DMS79 (cell line): ENCODE measurements around the gene PRKX.
"Not testable (repeated sequence)": the region's sequence is repeated elsewhere in the genome, so short reads cannot be mapped to it uniquely, and the experiment has no call there.

Experiments
- DNase-seq: peaks from one replicate; lab custom pipeline; 2025; lab: John Stamatoyannopoulos, UW

Gene PRKX

GRCh38 chrX:3713225-3713936 lies at the start of gene PRKX:
Gene PRKX (minus strand): TSS chrX:3713649. CDS start chrX:3713253, 396 bp downstream.
- DNase-seq = no peak

- no peak for DNase-seq
Observed at GRCh38 chrX:3763111-3763510, 49.7 kb upstream of the PRKX start.

- DNase-seq = no peak
Observed at GRCh38 chrX:3757510-3758025, 44.1 kb upstream of the PRKX start.

GRCh38 chrX:3748052-3748559 lies 34.7 kb upstream of the PRKX start:
- no peak for DNase-seq

GRCh38 chrX:3743801-3744439 lies 30.5 kb upstream of the PRKX start:
- DNase-seq = no peak

- DNase-seq = not testable (repeated sequence)
Observed at GRCh38 chrX:3740946-3741345, 27.5 kb upstream of the PRKX start.

- no peak for DNase-seq
Observed at GRCh38 chrX:3738509-3738908, 25.1 kb upstream of the PRKX start.

GRCh38 chrX:3736536-3736935 lies 23.1 kb upstream of the PRKX start:
- DNase-seq = not testable (repeated sequence)

GRCh38 chrX:3735891-3736290 lies 22.4 kb upstream of the PRKX start:
- not testable (repeated sequence) for DNase-seq

- DNase-seq = not testable (repeated sequence)
Observed at GRCh38 chrX:3734456-3734855, 21.0 kb upstream of the PRKX start.

GRCh38 chrX:3733043-3733430 lies 19.6 kb upstream of the PRKX start:
- DNase-seq = no peak

- DNase-seq = not testable (repeated sequence)
Observed at GRCh38 chrX:3732326-3733042, 19.0 kb upstream of the PRKX start.

GRCh38 chrX:3728454-3728853 lies 15.0 kb upstream of the PRKX start:
- DNase-seq = no peak

- not testable (repeated sequence) for DNase-seq
Observed at GRCh38 chrX:3723460-3723859, 10.0 kb upstream of the PRKX start.

GRCh38 chrX:3717742-3718420 lies 4.4 kb upstream of the PRKX start:
- DNase-seq = no peak

- no peak for DNase-seq
Observed at GRCh38 chrX:3715921-3716320, 2.5 kb upstream of the PRKX start.

- not testable (repeated sequence) for DNase-seq
Observed at GRCh38 chrX:3714706-3715479, 1.4 kb upstream of the PRKX start.

GRCh38 chrX:3713937-3714434 lies 537 bp upstream of the PRKX start:
- no peak for DNase-seq

- DNase-seq = no peak
Observed at GRCh38 chrX:3712870-3713224, 602 bp downstream of the PRKX start.

- no peak for DNase-seq
Observed at GRCh38 chrX:3712051-3712869, 1.2 kb downstream of the PRKX start.
